Central memory CD4-positive, alpha-beta T cell (primary cell): ENCODE results near the gene TET2.

Experiments
- DNase-seq: peaks from one replicate; pipeline ENCODE4 v3.0.0; 2022

Gene TET2

DNA sequence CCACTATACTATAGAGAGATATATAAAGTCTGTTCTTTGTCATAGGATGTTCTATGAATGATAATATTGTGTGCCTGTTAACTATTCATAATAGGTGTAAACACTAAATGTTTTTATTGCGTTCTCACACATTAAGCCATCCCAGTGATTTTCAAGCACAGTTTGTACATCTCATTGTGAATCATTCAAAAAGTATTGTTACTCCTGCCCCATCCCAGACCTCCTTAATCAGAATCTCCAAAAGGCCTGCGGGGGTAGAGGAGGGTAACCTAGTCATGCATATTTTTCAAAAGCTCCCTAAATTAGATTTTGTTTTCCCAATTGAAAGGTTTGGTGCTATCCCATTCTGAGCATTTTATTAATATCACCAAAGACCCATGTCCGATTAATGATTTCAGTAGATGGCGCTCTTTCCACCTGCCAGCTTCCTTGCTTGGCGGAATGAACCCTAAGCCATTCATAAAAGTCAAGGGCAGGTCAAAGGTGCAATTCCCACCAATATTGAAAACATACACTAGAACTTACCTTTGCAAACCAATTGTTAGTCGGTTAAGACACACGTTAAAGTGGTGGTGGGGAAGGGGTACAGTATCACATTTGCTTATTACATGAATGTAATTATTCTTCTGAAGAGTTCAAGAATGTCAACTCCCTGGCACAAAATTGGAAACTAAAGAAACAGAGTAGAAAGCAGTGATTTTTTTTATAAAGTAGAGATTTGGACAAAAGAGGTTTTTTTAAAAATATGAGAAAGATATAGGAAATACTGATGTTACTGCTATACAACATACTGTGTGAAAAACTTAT, 5.8 kb upstream of the TET2 start:
- DNase-seq: peak; percentile 48

DNA sequence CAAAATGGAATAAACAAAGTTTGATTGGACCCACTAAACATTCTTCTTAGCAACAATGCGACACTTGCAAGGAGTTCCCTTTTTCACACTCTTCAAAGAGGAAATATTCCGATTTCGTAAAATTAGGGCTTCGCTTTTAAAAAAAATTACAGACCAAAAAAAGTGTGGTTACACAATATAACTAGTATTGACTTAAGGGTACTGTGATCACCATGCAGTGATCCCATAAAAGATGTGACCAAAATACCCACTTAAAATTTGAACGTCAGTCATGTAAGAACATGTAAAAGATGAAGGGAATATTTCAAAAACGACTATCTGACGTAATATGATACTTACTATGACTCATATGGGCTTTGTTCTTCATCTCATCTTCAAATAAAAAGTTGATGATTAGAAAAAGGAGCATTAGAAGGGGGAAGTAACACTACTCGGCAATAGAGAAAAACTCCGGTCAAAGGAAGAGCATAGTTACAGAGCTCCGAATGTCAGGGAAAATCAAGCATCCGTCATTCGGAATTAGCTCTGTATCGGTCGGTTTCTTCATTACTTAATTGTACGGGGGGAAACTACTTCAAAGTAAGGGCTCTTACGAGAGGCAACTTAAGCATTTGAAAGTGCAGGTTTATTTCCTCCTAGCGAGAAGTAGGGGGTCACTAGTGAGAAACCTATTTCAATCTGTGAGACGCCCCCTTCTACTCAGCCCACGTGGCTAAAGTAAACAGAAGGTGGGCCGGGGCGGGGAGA, 1.3 kb upstream of the TET2 start:
- DNase-seq: peak; percentile 22

DNA sequence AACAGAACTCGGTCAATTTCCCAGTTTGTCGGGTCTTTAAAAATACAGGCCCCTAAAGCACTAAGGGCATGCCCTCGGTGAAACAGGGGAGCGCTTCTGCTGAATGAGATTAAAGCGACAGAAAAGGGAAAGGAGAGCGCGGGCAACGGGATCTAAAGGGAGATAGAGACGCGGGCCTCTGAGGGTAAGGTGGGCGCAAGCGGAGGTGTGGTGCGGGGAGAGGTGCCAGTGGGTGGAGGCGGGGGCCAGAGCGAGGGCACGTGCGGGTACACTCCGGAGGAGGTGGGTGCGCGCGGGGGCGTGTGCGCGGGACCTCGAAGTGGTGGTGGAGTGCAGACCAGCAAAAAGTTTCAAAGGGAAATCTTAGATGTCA, 787 bp upstream of the TET2 start:
- peak; percentile 38 for DNase-seq

DNA sequence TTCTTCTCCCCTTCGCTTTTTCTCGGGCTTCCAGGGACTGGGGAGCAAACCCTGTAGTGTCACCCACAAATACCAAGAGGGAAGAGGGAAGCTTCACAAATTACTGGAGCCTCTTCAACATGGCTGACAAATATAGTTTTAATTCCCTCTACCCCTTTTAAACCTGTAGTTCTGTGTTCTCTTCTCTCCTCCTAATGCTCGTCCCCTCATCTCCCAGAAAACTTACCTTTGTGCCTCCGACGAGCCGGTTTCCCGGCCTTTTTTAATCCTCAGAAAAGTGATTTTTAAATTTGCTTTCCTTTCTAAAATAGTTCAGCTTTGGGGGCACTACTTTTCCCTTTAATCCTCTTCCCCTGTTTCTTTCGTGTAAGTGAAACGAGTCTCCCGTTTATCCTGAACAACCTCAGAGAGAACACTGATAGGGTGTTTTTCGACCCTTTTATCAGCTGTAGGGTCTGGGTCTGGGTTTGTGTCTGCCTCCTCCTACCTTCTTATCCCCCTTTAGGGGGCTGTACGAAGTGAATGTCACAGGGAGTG, 408 bp downstream of the TET2 start:
- no peak for DNase-seq

DNA sequence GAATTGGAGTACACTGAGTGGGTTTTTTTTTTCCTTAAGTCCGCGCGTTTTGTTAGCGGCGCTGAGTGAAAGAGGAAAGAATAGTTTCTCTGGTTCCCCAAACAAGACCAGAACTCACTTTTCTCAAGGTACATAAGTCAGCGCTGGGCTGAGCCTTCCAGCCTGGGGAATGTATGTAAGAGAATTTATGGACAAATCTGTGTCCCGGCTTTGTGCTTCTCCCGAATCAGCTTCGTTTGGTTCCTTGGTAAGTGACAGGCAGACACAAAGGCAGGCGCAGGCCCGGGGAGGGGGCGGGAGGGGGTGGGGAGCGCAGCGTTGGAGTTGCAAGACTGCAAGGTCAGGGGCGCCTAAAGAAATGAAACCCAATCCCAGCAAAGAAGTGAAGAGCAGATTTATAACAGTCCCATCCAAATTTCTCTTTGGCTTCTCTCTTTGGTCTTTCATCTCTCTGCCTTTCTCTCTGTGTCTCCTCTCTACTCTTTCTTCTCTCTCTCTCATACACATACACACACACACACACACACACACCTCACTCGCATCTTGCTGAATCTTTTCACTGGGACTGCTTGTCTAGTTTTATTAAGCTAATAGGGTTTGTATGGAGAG, 981 bp downstream of the TET2 start:
- DNase-seq: peak; percentile 17

DNA sequence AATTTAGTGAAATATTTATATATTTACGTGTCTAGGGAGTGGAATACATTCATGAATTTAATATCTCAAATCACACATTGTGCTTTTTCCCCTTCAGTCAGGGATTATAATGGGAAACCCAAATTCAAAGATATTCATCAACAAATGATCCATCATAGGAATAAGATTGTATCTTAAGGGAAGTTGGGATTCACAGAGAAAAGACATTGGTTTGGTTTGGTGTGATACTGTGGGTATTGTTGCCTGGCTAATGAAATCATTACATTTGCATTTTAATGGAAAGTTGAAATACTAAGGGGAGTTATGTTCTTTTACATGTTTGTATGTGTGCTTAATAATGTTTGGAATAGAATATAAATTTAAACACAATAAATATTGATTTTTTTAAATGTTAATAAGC, 1.7 kb downstream of the TET2 start:
- no peak for DNase-seq

DNA sequence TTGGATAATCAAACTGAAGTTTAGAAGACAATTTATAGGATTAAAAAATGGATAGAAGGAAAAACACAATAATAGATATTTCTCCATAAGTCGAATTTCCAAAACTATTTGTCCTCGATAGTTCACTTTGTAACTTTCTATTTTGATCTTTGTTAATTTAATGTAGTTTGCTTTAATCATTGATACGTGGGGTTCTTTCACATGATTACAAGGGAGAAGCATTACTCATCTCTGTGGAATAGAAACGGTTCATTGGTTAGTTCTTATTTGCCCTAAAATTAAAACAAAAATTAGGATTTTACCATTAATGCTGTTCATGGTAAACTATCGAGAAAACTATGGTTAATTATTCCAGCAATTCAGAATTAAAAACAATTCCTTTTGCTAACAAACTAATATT, 2.1 kb downstream of the TET2 start:
- no peak for DNase-seq

DNA sequence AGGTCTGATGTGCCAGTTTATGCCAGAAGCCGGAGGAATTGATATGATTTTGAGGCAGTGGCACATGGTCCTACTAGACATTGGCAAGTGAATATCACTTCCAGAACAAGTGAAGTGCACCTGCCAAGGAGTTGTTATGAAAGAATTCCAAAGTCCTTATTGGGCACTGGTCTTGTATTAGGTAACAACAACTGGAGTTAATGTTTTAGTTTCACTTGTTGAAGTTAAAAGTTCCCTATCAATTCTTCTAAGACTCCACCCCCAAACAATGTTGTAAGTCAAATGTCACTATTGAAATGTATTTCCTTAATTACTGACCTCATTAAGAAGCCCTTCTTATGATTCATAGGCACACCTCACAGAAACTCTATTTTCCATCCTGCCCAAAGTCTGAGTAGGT, 3.1 kb downstream of the TET2 start:
- no peak for DNase-seq

DNA sequence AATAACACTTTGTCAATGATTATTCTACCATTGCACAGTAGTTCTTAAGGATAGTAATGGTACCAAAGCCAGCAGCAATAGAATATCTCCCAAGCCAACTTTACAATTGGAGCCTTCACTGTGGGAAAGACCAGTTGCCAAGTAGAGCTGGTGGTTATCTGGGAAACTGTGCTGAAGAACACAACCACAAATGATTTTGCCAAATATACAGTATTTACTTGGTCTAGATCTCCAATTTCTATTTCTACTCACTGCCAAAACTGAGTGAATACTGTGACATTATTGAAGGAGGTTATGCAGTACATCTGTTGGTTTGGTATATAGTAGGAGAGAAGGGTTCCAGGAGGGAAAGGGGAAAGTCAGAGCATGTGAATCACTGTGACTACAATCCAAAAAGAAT, 3.8 kb downstream of the TET2 start:
- no peak for DNase-seq

DNA sequence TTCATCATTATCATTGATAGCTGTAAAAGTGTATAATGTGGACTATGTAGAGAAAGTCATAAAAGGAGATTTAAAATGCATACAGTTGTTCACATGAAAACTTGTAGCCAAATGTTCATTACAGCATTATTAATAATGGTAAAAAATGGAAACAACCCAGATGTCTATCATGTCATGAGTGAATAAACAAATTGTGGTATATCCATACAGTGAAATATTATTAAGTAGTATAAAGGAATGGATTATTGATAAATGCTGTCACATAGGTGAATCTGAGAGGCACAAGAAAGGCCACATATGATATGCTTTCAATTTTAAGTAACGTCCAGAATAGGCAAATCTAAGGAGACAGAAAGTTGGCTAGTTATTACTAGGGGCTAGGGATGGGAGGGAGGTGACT, 7.1 kb downstream of the TET2 start:
- DNase-seq: no peak

DNA sequence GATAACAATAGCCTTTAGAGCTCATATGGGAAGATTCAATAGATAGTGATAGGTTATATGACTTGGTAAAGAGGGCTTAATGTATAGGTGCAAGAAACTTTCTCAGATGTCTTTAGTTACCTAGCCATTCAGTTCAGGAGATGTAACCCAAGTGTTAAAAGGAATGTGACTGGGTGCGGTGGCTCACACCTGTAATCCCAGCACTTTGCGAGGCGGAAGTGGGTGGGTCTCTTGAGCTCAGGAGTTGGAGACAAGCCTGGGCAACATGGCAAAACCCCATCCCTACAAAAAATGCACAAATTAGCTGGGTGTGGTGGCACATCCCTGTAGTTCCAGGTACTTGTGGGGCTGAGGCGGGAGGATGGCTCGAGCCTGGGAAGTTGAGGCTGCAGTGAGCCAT, 7.9 kb downstream of the TET2 start:
- no peak for DNase-seq

DNA sequence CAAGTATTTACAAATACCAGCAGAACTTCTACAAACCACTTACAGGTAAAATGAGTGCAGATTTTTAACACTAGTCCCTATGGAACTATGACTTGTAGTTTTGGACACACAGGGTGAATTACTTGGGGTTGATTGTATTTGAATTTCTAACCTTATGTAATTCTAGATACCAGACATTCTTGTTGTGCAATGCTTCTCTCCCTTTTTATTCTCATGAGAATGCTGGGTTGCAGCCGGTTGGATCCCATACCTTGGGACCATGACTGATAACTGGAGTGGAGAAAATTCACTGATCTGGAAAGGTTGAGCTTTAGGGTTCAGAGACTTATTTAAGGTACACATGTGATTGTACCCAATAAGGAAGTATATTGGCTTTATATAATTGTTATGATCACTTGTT, 8.8 kb downstream of the TET2 start:
- DNase-seq: no peak

DNA sequence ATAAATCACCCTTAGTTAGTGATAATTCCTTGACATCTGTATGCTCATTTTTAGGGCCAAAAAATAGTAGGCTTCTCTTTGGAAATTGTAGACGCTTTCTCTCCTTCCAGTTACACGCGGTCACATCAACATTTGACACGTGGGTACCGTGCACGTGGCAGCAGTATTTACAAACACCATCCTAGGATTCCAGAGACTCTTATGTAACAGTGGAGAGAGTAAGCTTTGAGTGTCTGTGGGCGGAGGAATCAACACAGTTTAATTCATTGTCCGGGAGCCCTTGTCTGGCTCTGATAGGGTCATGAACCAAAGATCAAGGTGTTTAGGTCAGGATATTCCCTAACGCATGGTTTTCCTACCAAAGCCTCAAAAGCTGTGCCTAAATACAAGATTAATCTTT, 12.2 kb downstream of the TET2 start:
- no peak for DNase-seq

DNA sequence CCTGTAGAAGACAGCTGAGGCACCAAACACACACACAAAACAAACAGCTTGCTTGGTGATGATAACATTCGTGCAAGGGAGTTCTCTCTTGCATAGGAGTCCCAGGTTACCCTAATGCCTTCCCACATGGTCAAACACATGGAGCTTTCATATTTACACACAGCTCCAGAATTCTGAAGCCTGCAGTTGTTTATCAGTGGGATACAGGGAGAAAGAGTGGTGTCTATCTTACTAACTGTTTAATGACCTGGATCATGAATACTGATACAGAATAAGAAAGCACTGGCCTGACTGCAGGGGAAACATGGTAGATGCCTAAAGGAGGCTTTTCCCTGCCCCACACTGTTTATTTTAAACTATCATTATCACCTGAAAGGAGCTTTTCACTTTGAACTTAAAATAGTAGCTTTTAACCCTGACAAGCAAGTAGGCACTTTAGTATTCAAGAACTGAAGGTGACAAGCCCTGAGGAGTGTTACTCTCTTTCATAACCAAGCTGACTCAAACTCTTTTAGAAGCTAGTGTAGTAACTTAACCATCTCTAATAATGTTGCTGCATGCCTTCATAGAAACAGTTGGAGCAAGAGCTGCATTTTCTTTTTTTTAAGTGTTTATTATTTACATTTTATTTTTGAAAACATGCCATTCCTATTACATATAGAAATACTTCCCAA, 15.6 kb downstream of the TET2 start:
- DNase-seq: no peak

DNA sequence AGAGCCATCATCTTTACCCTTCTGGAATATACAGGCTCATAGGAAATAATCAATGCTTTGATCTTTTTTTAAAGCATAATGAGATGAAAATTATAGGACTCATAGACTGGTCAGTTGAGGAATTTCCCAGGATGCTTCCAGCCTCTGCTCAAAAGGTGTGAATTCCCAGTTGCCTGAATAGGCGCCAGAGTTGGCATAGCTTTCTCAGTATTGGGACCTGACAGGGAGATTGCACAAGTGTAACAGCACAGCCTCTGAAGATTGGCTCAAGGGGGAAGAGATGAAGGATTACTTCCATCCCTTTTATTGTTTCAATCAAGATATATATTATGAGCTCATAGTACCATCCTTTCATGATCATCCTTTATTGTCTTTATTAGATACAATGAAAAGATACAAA, 17.9 kb downstream of the TET2 start:
- DNase-seq: no peak

DNA sequence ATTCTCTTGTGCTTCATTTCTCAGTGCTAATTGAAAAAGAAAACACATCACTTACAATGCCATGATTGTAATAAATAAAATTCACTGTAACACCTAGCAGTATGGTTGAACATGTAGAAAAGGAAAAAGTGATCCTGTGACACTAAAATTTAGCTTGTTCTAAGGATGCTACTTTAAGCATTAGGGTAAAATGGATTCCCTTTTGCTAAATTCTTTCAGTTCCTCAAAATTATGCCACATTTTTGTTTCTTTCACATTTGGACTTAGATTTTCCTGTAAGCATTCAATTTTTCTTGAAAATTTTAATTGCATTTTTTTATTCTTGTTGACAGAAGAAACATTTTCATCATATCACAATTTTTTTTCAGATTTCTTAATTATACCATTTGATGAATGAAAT, 19.4 kb downstream of the TET2 start:
- no peak for DNase-seq

DNA sequence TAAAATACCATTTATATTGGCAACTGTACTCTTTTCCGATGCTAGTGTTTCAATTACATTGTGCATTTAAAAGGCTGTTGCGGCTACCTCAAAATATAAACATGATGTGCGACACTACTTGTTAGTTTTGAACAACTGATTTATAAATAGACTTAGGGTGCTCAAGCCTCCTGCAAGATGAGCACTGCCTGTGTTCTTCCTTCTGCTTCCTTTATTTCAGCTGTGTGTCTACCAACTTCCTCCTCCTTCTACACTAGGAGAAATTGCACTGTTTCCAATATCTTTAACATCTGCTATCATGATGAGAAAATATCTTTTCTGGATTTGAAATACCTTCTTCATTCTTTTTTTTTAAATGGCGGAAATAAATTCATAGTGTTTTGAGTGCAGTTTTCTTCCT, 24.0 kb downstream of the TET2 start:
- no peak for DNase-seq

DNA sequence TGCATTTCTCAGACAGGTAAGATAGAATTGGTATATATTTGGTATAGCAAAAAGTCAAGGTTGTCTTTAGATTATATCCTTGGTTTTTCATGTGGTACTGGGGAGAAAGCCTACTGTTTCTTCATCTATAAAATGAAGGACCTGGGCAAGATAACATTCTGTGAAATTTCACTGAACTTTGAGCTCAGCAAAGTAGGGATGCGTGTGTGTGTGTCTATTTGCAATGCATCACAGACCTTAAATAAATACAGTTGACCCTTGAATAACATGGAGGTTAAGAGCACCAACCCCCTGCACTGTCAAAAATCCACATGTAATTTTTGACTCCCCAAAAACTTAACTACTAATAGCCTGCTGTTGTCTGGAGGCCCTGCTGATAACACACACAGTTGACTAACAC, 25.2 kb downstream of the TET2 start:
- DNase-seq: no peak

DNA sequence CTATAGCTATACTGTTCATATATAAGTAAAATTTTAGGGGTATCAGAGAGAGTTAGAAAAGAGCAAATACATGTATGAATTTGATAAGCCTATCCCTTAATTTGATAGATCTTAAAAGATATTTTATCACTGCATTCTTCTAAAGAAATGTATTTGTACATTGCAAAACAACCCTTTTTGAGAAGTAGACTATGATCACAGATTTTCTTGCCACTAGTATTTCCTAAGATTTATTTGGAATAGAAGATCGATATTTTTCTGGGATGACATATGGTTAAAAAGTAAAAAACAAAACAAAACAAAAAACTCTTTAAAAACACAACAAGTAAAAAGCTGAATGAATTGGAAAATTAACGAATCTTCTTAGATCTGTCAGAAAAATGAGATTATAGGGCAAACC, 27.4 kb downstream of the TET2 start:
- DNase-seq: no peak

DNA sequence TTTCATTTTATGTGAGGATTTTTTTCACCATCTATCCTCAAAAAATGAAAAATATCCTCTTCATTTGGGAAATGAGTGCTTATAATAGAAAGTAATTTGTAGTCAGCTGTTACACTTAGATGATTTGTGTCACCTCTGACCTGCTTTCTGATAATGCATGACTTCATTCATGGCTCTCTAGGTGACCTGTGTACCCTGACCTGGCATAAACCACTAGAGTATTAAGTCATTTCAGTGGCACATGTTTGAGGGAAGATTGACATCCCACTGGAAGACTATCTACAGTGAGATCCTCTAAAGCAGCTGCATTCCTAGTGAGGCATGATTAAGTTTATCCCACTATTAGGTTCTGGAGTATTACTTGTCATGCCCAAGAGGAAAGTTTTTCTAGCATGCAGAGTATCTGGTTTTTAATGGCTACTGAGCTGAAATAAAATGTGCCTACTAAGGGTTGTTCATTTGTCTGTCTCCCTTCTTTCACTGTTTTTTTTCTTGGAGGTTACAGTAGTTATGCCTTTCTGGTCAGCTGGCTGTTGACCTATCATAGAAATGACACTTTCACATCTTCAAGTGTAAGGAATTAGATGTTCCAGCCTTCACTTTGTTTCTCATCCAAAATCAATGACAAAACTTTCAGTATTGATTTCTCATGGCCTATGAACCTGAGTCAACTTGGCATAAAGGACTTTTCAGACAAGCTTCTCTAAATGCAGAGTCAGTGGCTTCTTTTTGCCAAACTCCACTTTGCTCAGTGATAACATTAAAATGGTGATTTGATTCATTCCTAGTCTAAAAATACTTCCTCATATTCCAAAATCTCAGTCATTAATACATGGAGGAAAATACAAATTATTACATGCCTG, 33.1 kb downstream of the TET2 start:
- no peak for DNase-seq

DNA sequence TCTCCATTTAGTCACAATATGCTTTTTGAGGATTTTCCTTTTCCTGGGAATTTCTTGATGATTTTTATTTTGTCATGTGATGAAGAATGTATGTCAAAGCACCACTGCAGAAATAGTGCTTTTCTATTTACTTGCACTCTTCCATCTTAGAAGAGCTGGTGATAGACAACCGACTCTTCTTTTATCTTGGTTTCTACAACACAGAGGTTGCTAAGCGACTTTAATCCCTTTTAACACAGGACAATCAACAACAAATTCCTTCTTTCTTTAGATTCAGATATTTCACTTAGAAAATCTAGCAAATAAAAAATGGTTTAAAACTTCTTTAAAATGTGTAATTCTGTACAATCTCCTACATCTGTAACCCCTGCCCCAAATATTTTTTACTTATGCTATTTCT, 34.6 kb downstream of the TET2 start:
- DNase-seq: no peak

DNA sequence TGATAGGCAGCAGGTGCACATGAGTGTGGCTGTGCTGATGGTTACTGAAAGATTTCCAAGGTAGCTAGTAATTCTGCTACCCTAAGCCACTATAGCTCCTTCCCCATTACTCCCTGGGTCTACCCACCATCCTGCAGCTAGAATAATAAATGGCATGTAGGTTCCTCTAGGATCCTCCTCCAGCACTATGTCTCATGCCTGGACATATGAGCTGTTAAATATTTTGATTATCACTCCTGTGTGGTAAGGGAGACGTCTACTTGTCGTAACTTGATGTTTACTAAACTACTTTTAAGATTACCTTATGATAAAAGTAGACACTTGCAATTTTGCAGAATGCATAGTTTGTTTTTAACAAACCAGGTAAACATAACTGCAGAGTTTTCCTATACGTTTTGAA, 35.5 kb downstream of the TET2 start:
- DNase-seq: no peak
